NCI-H2107 (cell line): Measurements from ENCODE around the gene WDR49.

ENCODE experiments used
- DNase-seq: peaks from one replicate; lab custom pipeline; 2025; lab: John Stamatoyannopoulos, UW

Gene WDR49

GRCh38 chr3:167487556-167487955 lies 166.2 kb downstream of the WDR49 start:
- no peak for DNase-seq

- no peak for DNase-seq
Measured at GRCh38 chr3:167484551-167484950, 169.2 kb downstream of the WDR49 start.

GRCh38 chr3:167483708-167484475 lies 169.8 kb downstream of the WDR49 start:
- no peak for DNase-seq

GRCh38 chr3:167481164-167481563 lies 172.6 kb downstream of the WDR49 start:
- no peak for DNase-seq

- DNase-seq, result no peak
Measured at GRCh38 chr3:167480748-167481147, 173.0 kb downstream of the WDR49 start.

- DNase-seq, result no peak
Measured at GRCh38 chr3:167473863-167474262, 179.9 kb downstream of the WDR49 start, which contains the start of gene SERPINI2. Gene SERPINI2 (minus strand): TSS chr3:167474042. CDS start chr3:167471834, 2,208 bp downstream.

- DNase-seq, result no peak
Measured at GRCh38 chr3:167469381-167469780, 184.4 kb downstream of the WDR49 start.

- DNase-seq, result no peak
Measured at GRCh38 chr3:167467848-167468611, 185.7 kb downstream of the WDR49 start.

GRCh38 chr3:167466966-167467365 lies 186.8 kb downstream of the WDR49 start:
- DNase-seq, result no peak

GRCh38 chr3:167456157-167456799 lies 197.5 kb downstream of the WDR49 start:
- DNase-seq, result no peak

GRCh38 chr3:167453815-167454214 lies 199.9 kb downstream of the WDR49 start:
- DNase-seq, result no peak

- no peak for DNase-seq
Measured at GRCh38 chr3:167451282-167451681, 202.5 kb downstream of the WDR49 start.

- DNase-seq, result no peak
Measured at GRCh38 chr3:167450675-167451074, 203.1 kb downstream of the WDR49 start.

GRCh38 chr3:167450195-167450594 lies 203.5 kb downstream of the WDR49 start:
- DNase-seq, result no peak

- DNase-seq, result no peak
Measured at GRCh38 chr3:167445491-167445890, 208.3 kb downstream of the WDR49 start.

- no peak for DNase-seq
Measured at GRCh38 chr3:167441256-167441655, 212.5 kb downstream of the WDR49 start.

- DNase-seq, result no peak
Measured at GRCh38 chr3:167437428-167438139, 216.2 kb downstream of the WDR49 start.
